NCI-H2227 (cell line): ENCODE results near the gene LRCH2.
"Not testable (repeated sequence)": the region's sequence is repeated elsewhere in the genome, so short reads cannot be mapped to it uniquely, and the experiment has no call there.

ENCODE experiments used
- DNase-seq: peaks from one replicate; lab custom pipeline; 2025; ENCODE audit not compliant: unreplicated experiment; lab: John Stamatoyannopoulos, UW

Gene LRCH2, protein sequence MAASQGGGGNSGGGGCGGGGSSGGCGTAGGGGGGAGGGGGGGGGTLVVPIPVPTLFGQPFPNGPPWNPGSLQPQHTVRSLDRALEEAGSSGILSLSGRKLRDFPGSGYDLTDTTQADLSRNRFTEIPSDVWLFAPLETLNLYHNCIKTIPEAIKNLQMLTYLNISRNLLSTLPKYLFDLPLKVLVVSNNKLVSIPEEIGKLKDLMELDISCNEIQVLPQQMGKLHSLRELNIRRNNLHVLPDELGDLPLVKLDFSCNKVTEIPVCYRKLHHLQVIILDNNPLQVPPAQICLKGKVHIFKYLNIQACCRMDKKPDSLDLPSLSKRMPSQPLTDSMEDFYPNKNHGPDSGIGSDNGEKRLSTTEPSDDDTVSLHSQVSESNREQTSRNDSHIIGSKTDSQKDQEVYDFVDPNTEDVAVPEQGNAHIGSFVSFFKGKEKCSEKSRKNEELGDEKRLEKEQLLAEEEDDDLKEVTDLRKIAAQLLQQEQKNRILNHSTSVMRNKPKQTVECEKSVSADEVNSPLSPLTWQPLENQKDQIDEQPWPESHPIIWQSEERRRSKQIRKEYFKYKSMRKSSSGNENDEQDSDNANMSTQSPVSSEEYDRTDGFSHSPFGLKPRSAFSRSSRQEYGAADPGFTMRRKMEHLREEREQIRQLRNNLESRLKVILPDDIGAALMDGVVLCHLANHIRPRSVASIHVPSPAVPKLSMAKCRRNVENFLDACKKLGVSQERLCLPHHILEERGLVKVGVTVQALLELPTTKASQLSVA

DNA sequence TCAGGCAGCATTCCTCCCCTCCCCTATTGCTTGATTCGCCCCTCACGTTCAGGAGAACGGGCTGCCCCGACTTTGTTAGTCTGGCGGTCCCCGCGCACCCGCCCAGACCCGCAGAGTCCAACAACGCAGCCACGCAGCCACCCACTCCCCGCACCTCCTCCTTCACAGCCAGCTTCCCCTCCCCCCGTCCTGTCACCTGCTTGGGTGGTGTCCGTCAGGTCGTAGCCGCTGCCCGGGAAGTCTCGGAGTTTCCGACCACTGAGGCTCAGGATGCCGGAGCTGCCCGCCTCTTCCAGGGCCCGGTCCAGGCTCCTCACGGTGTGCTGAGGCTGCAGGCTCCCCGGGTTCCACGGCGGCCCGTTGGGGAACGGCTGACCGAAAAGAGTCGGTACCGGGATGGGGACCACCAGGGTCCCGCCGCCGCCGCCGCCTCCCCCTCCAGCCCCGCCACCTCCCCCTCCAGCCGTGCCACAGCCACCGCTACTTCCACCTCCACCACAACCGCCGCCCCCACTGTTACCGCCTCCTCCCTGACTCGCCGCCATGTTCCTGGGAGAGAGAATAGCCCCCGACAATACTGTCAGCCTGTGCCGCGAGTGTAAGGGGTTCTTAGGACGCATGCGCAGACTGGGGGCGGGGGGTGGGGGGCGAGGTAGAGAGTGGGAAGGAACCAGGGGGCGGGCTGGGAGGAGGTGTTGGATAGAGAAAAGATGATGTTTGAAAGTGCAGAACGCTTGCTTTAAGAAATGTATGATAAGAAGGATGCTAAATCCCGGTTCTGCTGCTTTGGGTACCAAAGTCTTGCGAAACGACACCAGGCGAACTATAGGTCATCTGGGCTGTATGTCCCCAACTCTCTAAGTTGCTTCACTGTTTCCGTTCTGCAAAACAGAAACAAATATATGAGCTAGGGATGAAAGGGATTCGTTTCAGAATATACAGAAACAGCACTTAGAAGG is at the start of gene LRCH2:
TSS of gene LRCH2 (minus strand) at position 600 of the 959 bp plus-strand sequence. CDS start at position 545, 55 bp downstream.
- peak; percentile 70 for DNase-seq

DNA sequence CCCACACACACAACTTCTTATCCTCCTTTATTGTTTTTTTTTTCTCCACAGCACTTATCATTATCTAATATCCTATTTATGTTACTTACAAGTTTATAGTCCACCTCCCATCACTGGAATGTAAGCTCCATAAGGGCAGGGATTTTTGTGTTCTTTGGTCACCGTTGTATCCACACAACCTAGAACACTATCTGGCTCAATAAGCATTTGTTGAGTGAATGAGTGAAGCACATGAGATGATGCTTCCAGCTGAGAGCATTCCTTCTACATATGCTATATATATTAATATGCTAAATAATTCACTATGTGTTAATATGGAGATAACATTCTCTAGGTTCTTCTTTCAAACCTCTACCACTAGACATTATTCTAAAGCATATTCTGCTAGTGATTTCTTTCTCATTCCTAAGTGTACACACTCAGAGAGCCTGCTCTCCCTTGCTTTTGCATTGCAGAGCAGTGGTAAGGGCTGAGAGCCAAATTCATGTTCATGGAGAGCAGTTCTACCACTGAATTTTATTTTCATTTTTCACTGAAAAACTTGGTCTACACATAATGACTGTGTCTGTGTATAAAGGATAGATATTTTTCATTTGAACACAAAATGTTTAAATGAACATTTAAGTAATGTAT is 35.3 kb upstream of the LRCH2 start:
- DNase-seq: no peak

DNA sequence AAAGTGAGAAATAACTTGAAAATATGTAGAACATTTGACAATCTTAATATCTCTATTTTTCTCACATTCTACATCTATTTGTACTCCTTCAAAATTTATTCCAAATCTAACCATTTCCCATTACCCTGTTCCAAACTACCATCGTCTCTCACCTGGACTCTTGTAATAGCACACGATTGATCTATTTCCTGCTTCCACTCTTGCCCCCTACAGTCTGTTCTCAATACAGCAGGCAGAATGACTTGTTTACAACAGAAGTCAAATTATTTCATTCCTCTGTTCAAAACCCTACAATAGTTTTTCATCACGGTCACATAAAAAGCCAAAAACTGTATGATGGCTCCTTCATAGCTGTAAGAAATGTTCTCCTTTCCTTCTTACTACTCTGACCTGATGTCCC is 34.5 kb upstream of the LRCH2 start:
- peak; percentile 5 for DNase-seq

DNA sequence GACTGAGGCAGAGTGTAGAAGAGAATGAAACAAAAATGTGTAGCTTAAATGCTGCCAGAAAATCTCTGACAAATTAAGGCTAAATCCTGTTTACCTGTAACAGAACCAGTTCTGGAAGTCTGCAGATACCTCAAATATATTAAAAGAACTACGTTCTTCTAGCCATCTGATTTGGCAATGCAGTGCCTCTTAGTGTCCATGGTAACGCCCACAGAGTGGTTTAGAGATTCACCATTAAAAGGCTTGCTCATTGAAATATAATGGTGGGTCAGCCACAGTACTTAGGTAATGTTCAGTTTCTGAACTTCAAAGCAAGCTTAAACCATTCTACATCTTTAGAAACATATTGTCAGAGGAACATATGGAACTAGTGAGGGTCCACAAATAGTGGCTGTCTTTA is 32.4 kb upstream of the LRCH2 start:
- peak; percentile 11 for DNase-seq

DNA sequence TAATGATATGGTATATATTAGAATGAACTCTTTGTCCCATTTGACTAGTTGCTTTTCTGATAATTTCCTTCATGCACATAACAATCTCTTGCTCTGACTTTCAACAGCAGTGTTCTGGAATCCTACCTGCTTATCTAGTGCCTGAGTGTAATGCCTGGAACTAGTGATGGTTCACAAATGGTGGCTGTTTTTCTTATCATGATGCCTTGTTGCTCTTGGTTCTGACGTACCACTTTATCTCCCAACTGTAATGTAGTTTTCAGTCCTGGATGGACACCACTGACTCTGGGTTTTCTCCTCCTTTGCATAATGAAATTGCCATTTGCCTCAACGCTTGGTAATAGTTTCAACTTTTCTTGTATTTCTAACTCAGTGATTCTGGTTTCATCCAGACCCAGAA is 30.1 kb upstream of the LRCH2 start:
- no peak for DNase-seq

DNA sequence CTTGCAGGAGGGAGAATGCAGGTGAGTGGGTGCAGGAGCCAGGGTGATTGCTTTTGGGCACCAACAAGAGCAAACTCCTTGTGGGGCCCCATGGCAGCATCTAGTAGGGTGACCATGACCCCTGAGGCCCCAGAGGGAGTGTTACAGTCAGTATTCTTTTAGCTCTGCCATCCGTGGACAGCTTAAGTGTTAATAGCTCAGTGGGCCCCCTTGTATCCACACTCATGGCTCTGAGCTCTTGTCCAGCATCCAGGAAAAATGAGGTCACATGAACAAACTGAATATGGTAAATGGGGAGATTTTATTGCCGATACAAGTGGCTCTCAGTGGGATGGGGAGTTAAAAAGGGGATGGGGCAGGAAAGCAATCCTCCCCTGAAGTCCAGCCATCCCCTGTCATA is 27.3 kb upstream of the LRCH2 start:
- no peak for DNase-seq

DNA sequence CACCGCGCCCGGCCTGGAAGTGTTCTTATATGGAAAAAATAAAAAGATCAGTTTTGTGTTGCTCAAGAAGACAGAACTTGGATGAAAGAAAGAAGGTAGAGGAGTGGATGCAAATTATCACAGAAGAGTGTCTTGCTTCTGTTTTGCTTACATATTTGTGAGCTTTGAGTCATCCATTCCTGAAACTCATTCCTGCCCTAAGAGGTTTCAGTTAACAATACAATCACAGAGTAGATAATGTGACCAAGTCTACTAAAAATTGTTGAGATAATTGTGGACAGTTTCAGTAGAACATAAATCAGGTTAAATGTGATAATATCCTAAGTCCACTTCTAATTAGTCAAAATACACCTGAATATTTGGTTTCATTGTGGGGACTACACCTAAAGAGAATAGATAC is 26.4 kb upstream of the LRCH2 start:
- DNase-seq: no peak

DNA sequence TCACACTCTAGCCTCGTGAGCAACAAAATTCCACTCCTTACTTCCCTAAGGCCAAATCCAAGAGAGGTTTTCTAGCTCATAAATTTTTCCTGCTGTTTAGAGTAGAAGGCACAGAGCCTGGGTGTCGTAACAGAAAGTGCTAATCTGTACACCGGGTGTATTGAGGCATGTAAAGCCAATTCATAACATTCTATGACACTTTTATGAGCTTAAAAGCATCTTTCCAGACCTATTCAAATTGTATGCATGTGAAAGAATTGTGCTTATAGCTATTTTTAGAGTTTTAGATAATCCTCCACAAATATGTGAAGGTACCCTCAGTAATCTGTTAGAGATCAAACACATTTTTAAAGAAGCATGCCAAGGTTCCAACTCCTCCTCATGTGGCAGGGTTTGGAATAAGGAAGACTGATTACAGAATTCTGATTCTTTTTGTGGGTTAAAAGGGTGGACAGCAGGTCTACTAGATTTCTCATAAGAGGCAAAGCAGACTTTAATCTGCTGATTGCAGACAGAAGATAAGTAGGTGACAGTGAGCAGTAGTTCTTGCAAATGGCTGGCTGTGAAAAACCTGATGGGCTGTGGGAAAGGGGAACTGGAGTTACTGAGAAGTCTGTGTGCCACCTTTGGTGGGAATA is 25.5 kb upstream of the LRCH2 start:
- DNase-seq: no peak

DNA sequence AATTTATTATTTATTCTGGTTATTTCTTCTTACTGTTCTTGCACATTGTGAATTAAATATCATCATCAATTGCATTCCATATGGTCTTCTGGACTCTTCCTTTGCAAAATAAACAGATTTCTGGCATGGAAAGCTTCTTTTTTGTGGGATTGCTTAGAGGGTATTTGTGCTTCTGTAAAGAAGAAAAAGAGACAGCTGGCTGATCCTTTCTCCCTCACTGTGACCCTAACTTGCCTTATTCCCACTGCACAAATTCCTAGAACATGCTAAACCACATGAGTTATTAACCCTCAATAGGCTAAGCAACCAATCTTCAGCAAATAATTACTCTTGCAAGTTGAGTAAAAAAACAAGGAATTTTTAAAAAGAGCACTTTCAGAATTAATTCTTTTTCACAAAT is 23.8 kb upstream of the LRCH2 start:
- no peak for DNase-seq

DNA sequence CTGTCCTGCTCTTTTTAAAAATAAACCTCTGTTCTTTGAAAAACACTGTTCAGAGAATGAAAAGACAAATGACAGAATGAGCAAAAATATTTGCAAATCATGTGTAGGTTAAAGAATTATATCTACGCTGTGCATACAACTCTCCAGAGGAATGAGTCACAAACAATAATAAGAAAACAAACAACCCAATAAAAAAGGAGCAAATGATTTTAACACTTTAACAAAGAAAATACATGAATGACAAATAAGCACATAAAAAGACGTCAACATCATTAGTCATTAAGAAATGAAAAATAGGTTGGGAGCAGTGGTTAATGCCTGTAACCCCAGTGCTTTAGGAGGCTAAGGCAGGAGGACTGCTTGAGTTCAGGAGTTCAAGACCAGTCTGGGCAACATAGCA is 21.1 kb upstream of the LRCH2 start:
- DNase-seq: no peak

DNA sequence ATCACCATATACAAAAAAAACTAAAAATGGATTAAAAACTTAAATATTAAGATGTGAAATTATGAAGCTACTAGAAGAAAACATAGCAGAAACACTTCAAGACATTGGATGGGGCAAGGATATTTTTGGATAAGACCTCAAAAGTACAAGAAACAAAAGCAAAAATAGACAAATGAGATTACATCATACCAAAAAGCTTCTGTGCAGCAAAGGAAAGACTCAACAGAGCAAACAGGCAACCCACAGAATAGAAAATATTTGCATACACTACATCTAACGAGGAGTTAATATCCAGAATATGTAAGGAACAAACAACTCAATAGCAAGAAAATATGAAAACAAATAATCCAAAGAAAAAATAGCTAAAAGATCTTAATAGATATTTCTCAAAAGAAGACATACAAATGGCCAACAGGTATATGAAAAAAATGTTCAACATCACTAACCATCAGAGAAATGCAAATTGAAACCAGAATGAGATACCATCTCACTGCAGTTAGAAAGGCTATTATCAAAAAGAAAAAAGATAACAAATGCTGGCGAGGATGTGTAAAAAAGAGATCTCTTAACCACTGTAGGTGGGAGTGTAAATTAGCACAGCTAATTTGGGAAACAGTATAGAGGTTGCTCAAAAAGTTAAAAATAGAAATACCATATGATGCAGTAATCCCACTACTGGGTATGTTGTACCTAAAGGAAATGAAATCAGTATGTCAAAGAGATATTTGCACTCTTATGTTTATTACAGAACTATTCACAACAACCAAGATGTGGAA is 17.8 kb upstream of the LRCH2 start:
- DNase-seq: no peak

DNA sequence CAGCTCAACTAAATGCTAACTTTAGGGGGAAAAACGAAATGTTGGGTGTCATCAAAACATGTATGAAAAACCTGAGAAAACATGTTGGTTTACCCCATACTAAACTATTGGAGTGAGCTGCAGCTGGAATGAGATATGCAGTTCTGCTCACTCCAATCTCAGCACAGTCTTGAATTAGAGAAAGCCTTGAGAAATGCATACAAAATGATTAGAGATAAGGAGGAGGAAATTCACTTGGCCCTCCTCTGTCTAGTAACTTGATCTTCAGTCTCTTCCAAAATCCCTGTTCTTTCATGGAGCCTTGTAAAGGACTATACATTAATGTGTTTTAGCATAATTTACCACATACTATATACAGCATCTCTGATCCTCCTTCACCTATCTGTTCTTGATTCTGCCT is 3.2 kb upstream of the LRCH2 start:
- no peak for DNase-seq

DNA sequence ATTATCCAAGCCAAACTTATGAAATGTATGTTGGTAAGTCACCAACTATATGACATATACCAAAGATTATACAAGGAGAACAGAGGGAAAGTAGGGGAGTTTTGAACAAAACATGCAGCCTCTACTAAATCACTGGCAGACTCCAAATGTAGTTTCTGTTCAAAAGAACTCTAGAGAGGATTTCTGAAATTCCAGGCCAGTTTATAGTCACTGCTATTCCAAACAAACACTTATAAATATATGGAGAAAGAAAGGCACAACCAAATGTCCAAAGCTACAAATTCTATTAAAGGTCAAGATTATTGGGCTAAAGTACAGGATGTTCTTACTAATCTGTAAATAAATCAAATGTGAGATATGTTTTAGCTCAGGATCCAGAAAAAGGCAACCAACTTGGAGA is 2.7 kb upstream of the LRCH2 start:
- no peak for DNase-seq

DNA sequence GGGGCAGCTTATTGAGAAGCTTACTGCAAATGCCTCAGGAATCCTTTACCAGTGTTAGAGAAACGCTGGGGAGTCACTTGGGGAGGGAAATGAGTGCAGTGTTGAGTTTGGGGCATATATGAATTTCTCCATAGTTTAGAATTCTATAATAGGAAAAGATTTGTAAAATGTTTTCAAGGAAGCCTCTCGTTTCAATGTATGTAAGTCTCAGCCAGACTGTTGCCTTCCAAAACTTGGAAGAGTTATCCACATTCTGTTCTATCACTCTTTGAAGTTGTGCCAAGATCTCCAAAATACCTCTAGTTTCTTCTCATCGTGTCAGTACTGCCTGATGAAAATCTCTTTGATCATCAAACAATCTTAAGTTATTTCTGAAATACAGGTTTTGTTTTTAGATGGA is 565 bp upstream of the LRCH2 start:
- DNase-seq: no peak

DNA sequence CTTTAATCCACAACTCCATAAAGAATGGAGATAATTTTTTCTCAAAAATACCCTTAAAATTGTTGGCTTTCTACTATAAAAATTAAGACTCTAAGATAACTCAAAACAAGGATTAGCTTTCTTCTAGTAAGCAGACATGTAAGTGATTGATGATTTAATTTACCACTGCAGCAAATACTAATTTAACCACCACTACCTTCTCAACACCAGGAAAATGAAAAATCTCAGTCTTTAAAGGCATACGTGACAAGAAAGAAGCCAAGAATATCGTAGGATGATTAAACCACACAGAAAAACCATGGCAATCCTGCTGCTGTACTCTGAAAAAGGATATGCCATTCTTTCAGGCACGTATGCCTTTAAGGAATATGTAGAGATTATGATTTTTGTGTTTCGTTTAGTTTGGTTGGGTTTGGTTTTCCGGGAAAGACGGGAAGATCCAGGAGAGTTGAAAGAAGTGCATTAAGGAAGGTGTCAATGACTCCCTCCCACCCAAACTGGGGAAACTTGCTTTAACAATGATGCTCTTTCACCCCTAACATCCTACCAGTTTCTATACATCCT is 881 bp downstream of the LRCH2 start:
- DNase-seq: no peak

DNA sequence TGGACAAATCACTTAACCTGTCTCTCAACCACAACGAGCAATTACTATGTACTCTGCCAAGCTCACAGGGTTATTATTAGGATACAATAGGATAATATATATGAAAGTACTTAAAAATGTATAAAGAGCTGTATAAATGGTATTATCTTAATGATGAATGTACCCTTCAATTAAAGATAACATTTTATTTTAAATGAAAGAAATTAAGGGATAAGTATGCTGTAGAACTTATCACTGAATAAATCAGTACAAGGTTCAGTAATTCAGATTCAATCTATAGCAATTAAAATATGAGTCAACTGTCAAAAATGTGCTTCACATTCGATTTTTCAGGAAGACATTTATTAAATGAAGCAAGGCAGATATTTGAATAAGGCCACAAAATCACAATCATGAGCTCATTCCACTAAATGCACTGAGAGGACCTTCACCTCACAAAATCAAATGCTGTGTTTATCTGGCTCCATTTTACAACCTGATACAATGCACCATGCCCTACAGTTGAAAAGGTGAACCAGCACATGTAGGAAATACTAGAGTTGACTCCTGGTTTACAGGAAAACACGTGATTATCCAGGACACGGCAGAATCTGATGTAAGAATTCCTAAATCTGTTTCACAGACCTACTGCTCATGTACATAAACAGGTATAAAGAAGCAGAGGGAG is 4.4 kb downstream of the LRCH2 start:
- no peak for DNase-seq

DNA sequence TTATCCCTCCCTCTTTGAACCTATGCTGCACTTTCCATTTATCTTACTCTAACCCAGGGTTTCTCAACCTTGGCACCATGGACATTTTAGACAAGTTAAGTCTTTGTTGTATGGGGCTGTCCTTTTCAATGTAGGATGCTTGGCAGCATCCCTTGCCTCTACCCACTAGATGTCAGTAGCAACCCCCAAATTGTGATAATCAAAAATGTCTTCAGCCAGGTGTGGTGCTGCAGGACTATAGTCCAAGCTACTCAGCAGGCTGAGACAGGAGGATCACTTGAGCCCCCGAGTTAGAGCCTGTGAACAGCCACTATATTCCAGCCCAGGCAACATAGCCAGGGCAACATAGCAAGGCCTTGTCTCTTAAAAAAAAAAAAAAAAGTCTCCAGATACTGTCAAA is 7.0 kb downstream of the LRCH2 start:
- peak; percentile 53 for DNase-seq

DNA sequence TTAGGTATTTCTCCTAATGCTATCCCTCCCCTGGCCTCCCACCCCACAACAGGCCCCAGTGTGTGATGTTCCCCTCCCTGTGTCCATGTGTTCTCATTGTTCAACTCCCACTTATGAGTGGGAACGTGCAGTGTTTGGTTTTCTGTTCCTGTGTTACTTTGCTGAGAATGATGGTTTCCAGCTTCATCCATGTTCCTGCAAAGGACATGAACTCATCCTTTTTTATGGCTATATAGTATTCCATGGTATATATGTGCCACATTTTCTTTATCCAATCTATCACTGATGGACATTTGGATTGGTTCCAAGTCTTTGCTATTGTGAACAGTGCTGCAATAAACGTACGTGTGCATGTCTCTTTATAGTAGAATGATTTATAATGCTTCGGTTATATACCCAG is 16.6 kb downstream of the LRCH2 start:
- DNase-seq: not testable (repeated sequence)

DNA sequence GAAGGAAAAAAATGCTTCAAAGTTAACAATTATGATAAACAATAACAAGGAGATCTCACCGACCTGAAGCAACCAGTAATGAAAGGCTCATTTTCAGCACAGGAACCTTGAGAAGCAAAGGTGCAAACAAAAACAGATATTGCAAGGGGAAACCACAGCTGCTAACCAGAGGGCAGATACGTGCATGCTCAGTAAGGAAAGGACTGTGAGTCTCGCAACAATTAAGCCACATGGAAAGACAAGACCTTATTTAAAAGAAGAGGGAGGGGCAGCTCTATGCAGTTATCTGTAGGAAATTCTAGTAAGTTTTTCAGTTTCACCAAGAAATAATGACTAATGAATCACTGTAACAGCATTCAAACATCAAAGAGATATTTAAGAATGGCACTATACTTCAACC is 19.3 kb downstream of the LRCH2 start:
- no peak for DNase-seq
